Subcutaneous abdominal adipose tissue (tissue), 5 donors: ENCODE results near the gene PHF8.

Experiments used
- H3K27ac ChIP-seq: one replicate; pipeline ENCODE4 v1.7.0; 2013; ENCODE audit warnings: low read depth, mild to moderate bottlenecking, inconsistent platforms, low read length, moderate library complexity
- H3K27me3 ChIP-seq, 5 donors: one replicate each; pipeline ENCODE4 v1.7.0; 2013; ENCODE audit warnings: low read length in 5 of 5, inconsistent platforms in 1 of 5; ENCODE audit not compliant: control insufficient read depth in 5 of 5, insufficient read depth in 4 of 5
- H3K36me3 ChIP-seq, 5 donors: one replicate each; pipeline ENCODE4 v1.7.0; 2013; ENCODE audit warnings: low read length in 5 of 5; ENCODE audit not compliant: control insufficient read depth in 5 of 5, insufficient read depth in 5 of 5
- H3K4me1 ChIP-seq, 5 donors: one replicate each; pipeline ENCODE4 v1.7.0; 2013; ENCODE audit warnings: low read length in 5 of 5, mild to moderate bottlenecking in 3 of 5, moderate library complexity in 1 of 5; ENCODE audit not compliant: control insufficient read depth in 5 of 5, insufficient read depth in 5 of 5
- H3K4me3 ChIP-seq, 5 donors: one replicate each; pipeline ENCODE4 v1.7.0; 2013; ENCODE audit warnings: low read length in 5 of 5, low read depth in 1 of 5
- H3K9ac ChIP-seq, 5 donors: one replicate each; pipeline ENCODE4 v1.7.0; 2013; ENCODE audit warnings: low read length in 5 of 5, mild to moderate bottlenecking in 4 of 5, moderate library complexity in 3 of 5
- H3K9me3 ChIP-seq, 5 donors: one replicate each; pipeline ENCODE4 v1.7.0; 2013; ENCODE audit warnings: low read length in 5 of 5; ENCODE audit not compliant: control insufficient read depth in 5 of 5
- donor health status: healthy.
- donor health status: healthy.
- donor health status: healthy.
- donor health status: healthy.
- donor health status: healthy.

The PHF8 gene

GRCh38 chrX:54044126-54044876 is at the start of gene PHF8:
Gene PHF8, minus strand, starts transcription at chrX:54044473. Its CDS starts 1,745 bp downstream, at chrX:54042728.
- peaks cover 9 to 19% (median 10%) of the 10 kb centered on the region in 5 donors for H3K36me3 ChIP-seq
- peaks cover 3 to 17% (median 14%) of the 10 kb centered on the region in 5 donors for H3K4me1 ChIP-seq
- H3K27me3 ChIP-seq, result peaks cover 0 to 3% (median 0%) of the 10 kb centered on the region in 5 donors
- H3K27ac ChIP-seq, result peak within 1 kb of the TSS; percentile 91
- peak within 1 kb of the TSS; percentile 69 to 85 (median 75) for H3K4me3 ChIP-seq
- peak within 1 kb of the TSS; percentile 81 to 90 (median 87) for H3K9ac ChIP-seq
- peaks cover 0 to 3% (median 0%) of the 10 kb centered on the region in 5 donors for H3K9me3 ChIP-seq

DNA sequence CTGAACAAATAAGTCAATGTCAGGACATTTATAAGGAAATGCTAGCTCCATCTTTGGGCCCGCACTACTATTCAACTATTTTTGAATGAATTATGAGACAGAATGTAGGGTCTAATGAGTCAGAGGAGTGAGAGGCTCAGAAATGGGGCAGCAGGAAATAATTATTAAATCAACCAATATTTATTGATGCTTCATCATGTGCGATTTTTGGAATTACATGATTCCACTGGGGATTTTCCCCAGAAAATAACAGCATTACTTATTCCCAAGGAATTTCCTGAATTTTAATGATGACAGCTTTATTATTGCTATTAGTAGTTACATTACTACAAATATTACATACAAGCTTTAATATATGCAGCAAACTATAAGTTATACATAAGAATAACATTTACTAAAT is 49.3 kb upstream of the PHF8 start:
- no peaks in the 10 kb centered on the region for H3K4me1 ChIP-seq
- no peaks in the 10 kb centered on the region for H3K9me3 ChIP-seq
- no peak overlapping the region for H3K9ac ChIP-seq
- peaks cover 0 to 12% (median 7%) of the 10 kb centered on the region in 5 donors for H3K36me3 ChIP-seq
- no peak overlapping the region for H3K27ac ChIP-seq
- peaks cover 0 to 2% (median 0%) of the 10 kb centered on the region in 5 donors for H3K27me3 ChIP-seq
- no peak overlapping the region for H3K4me3 ChIP-seq

DNA sequence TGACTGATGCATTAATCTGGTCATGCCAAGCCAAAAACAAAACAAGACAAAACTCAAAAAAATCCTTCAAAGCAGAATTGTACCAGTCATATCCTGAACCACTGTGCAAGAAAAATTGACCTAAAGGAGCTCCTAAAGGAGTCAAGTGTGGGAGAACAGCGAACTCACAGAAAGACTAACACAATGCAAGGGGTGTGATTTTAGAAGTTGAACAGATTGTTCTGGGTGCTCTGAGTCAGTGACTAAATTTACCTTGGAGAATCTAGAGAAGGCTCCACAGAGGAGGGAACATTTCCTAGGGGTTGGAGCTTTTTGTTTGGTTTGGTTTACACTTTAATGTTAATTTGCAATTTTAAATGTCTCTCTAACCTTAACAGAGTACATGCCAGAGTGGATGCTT is 48.9 kb upstream of the PHF8 start:
- H3K9ac ChIP-seq, result no peak overlapping the region
- H3K4me1 ChIP-seq, result no peaks in the 10 kb centered on the region
- H3K9me3 ChIP-seq, result no peaks in the 10 kb centered on the region
- peaks cover 0 to 12% (median 7%) of the 10 kb centered on the region in 5 donors for H3K36me3 ChIP-seq
- no peak overlapping the region for H3K4me3 ChIP-seq
- peaks cover 0 to 2% (median 0%) of the 10 kb centered on the region in 5 donors for H3K27me3 ChIP-seq
- H3K27ac ChIP-seq, result no peak overlapping the region

DNA sequence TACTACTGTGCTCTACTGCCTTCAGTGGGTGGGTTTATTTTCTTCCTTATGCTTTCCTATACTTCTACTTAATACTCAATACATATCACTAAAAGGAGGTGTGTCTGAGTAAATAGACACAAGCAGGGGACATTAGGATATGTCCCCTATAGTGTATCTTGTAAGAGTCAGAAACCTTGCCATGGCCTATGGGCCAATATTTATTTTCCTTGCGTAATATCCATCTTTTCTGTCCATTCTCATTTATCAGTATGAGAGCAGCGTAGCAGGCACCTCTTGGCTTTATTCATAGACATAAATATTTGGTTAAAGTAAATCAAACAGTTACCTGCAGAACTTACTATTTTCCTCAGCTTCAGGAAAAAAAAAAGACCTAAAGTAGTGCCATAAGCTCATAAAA is 46.6 kb upstream of the PHF8 start:
- H3K9me3 ChIP-seq, result no peaks in the 10 kb centered on the region

DNA sequence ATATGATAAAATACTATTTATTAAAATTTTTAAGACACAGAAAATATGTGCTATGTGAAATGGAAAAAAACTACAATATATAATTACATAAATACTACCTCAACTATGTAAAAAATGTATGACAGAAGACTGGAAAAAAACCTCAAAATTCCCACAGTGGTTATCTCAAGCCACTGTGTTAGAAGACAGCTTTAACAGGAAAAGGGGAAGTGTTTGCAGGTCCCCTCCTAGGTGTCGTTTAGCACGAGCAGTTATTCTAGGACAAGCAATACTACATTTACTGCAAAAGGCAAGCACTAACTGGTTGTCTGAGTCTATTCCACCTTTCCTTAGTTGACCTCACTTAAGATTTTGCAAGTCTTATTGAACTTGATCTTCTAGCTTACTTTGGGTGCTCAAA is 44.9 kb upstream of the PHF8 start:
- Histone ChIP-seq H3K9ac (no peak overlapping the region), H3K27ac (no peak overlapping the region), H3K27me3 (peaks cover 0 to 2% (median 0%) of the 10 kb centered on the region in 5 donors), H3K4me3 (no peak overlapping the region), H3K36me3 (peaks cover 6 to 24% (median 14%) of the 10 kb centered on the region in 5 donors), H3K4me1 (peaks cover 0 to 5% (median 0%) of the 10 kb centered on the region in 5 donors), H3K9me3 (no peaks in the 10 kb centered on the region)

More for the DNA sequence above, 46.6 kb upstream of the PHF8 start:
- H3K9ac ChIP-seq, result no peak overlapping the region
- H3K4me3 ChIP-seq, result no peak overlapping the region
- peaks cover 0 to 2% (median 0%) of the 10 kb centered on the region in 5 donors for H3K27me3 ChIP-seq
- H3K27ac ChIP-seq, result no peak overlapping the region
- H3K4me1 ChIP-seq, result peaks cover 0 to 5% (median 0%) of the 10 kb centered on the region in 5 donors
- H3K36me3 ChIP-seq, result peaks cover 0 to 14% (median 7%) of the 10 kb centered on the region in 5 donors

GRCh38 chrX:54087661-54088060 is 43.4 kb upstream of the PHF8 start:
- no peak overlapping the region for H3K4me3 ChIP-seq
- no peaks in the 10 kb centered on the region for H3K9me3 ChIP-seq
- peaks cover 8 to 24% (median 14%) of the 10 kb centered on the region in 5 donors for H3K36me3 ChIP-seq
- H3K27ac ChIP-seq, result no peak overlapping the region
- H3K4me1 ChIP-seq, result peaks cover 0 to 5% (median 0%) of the 10 kb centered on the region in 5 donors
- H3K9ac ChIP-seq, result no peak overlapping the region
- H3K27me3 ChIP-seq, result peaks cover 0 to 2% (median 0%) of the 10 kb centered on the region in 5 donors

- no peak overlapping the region for H3K9ac ChIP-seq
- no peak overlapping the region for H3K4me3 ChIP-seq
- peaks cover 0 to 2% (median 0%) of the 10 kb centered on the region in 5 donors for H3K27me3 ChIP-seq
- no peaks in the 10 kb centered on the region for H3K9me3 ChIP-seq
- H3K27ac ChIP-seq, result no peak overlapping the region
- peaks cover 0 to 5% (median 0%) of the 10 kb centered on the region in 5 donors for H3K4me1 ChIP-seq
- peaks cover 5 to 21% (median 13%) of the 10 kb centered on the region in 5 donors for H3K36me3 ChIP-seq
Measured at GRCh38 chrX:54085666-54086065, 41.4 kb upstream of the PHF8 start.

- Histone ChIP-seq H3K27ac (no peak overlapping the region), H3K9ac (no peak overlapping the region), H3K9me3 (no peaks in the 10 kb centered on the region), H3K36me3 (peaks cover 8 to 26% (median 13%) of the 10 kb centered on the region in 5 donors), H3K27me3 (peaks cover 0 to 4% (median 0%) of the 10 kb centered on the region in 5 donors), H3K4me3 (no peak overlapping the region), H3K4me1 (no peaks in the 10 kb centered on the region)
Measured at GRCh38 chrX:54076903-54077302, 32.6 kb upstream of the PHF8 start.

- Histone ChIP-seq H3K4me1 (no peaks in the 10 kb centered on the region), H3K36me3 (peaks cover 5 to 16% (median 14%) of the 10 kb centered on the region in 5 donors)
Measured at GRCh38 chrX:54074826-54075225, 30.6 kb upstream of the PHF8 start.

GRCh38 chrX:54067766-54068165 is 23.5 kb upstream of the PHF8 start:
- Histone ChIP-seq H3K9me3 (no peaks in the 10 kb centered on the region), H3K36me3 (peaks cover 0 to 11% (median 4%) of the 10 kb centered on the region in 5 donors), H3K27ac (no peak overlapping the region), H3K4me3 (no peak overlapping the region), H3K9ac (no peak overlapping the region), H3K4me1 (no peaks in the 10 kb centered on the region), H3K27me3 (peaks cover 0 to 3% (median 0%) of the 10 kb centered on the region in 5 donors)

More at GRCh38 chrX:54074826-54075225, 30.6 kb upstream of the PHF8 start:
- no peak overlapping the region for H3K9ac ChIP-seq
- H3K4me3 ChIP-seq, result no peak overlapping the region
- H3K9me3 ChIP-seq, result no peaks in the 10 kb centered on the region
- peaks cover 0 to 4% (median 0%) of the 10 kb centered on the region in 5 donors for H3K27me3 ChIP-seq
- no peak overlapping the region for H3K27ac ChIP-seq
